IgD-negative memory B cell (primary cell): Measurements from ENCODE around the gene B3GALT4. TPM values are rescaled to one million over a fixed set of nuclear protein-coding genes. Genes with fewer than 3 reads are reported as not detected.
"Not testable (repeated sequence)": the region's sequence is repeated elsewhere in the genome, so short reads cannot be mapped to it uniquely, and the experiment has no call there.

ENCODE experiments used
- H3K27ac Mint-ChIP-seq, 3 donors: one replicate each; pipeline ENCODE4 v1.8.0; 2020 to 2022; ENCODE audit warnings: mild to moderate bottlenecking in 3 of 3, mixed read lengths in 3 of 3, moderate library complexity in 1 of 3
- H3K27me3 Mint-ChIP-seq: one replicate; pipeline ENCODE4 v1.8.0; 2021; ENCODE audit warnings: mixed read lengths
- H3K36me3 Mint-ChIP-seq: one replicate; pipeline ENCODE4 v1.8.0; 2020; ENCODE audit warnings: mild to moderate bottlenecking, mixed read lengths
- H3K4me1 Mint-ChIP-seq, 3 donors: one replicate each; pipeline ENCODE4 v1.8.0; 2020 to 2022; ENCODE audit warnings: mixed read lengths in 3 of 3, mild to moderate bottlenecking in 1 of 3
- H3K4me3 Mint-ChIP-seq, 4 donors: one replicate each; pipeline ENCODE4 v1.8.0; 2020 to 2022; ENCODE audit warnings: mild to moderate bottlenecking in 4 of 4, mixed read lengths in 4 of 4, moderate library complexity in 3 of 4
- H3K9me3 Mint-ChIP-seq, 3 donors: one replicate each; pipeline ENCODE4 v1.8.0; 2020 to 2021; ENCODE audit warnings: mixed read lengths in 3 of 3, mild to moderate bottlenecking in 1 of 3
- polyA plus RNA-seq: library from polyadenylated mRNA; unstranded; fragments of 300-500 nt; fragmentation: Illumina TruSeq; gene quantifications from one replicate; pipeline ENCODE4 v1.2.3, GENCODE V29; 2021

Gene B3GALT4
- polyA plus RNA-seq, 1 donor from 2014 or later: 35.4 TPM

GRCh38 chr6:33252759-33253158 lies 24.2 kb upstream of the B3GALT4 start:
- H3K27me3 Mint-ChIP-seq: no peaks in the 10 kb centered on the region
- H3K36me3 Mint-ChIP-seq: peaks cover 5% of the 10 kb centered on the region
- no peak overlapping the region for H3K4me3 Mint-ChIP-seq
- peaks cover 13 to 14% (median 13%) of the 10 kb centered on the region in 3 donors for H3K4me1 Mint-ChIP-seq
- no peak overlapping the region for H3K27ac Mint-ChIP-seq
- no peaks in the 10 kb centered on the region for H3K9me3 Mint-ChIP-seq

- Mint-ChIP-seq H3K27ac (no peak overlapping the region), H3K4me1 (peaks cover 6 to 12% (median 8%) of the 10 kb centered on the region in 3 donors), H3K9me3 (no peaks in the 10 kb centered on the region), H3K36me3 (peaks cover 5% of the 10 kb centered on the region), H3K4me3 (no peak overlapping the region), H3K27me3 (no peaks in the 10 kb centered on the region)
Observed at GRCh38 chr6:33254591-33254990, 22.3 kb upstream of the B3GALT4 start.

- Mint-ChIP-seq H3K27me3 (no peaks in the 10 kb centered on the region), H3K4me1 (peaks cover 0 to 4% (median 0%) of the 10 kb centered on the region in 3 donors), H3K27ac (no peak overlapping the region), H3K36me3 (peaks cover 8% of the 10 kb centered on the region), H3K9me3 (no peaks in the 10 kb centered on the region), H3K4me3 (no peak overlapping the region)
Observed at GRCh38 chr6:33259032-33259431, 17.9 kb upstream of the B3GALT4 start.

GRCh38 chr6:33262490-33262889 lies 14.4 kb upstream of the B3GALT4 start:
- H3K36me3 Mint-ChIP-seq: peaks cover 11% of the 10 kb centered on the region
- H3K4me1 Mint-ChIP-seq, H3K4me3 Mint-ChIP-seq, H3K27me3 Mint-ChIP-seq, H3K9me3 Mint-ChIP-seq: not testable (repeated sequence)
- H3K27ac Mint-ChIP-seq: peak overlapping the region in 1 of 3 donors; percentile 42

- H3K36me3 Mint-ChIP-seq: peaks cover 11% of the 10 kb centered on the region
- no peaks in the 10 kb centered on the region for H3K27me3 Mint-ChIP-seq
- H3K9me3 Mint-ChIP-seq: no peaks in the 10 kb centered on the region
- H3K4me1 Mint-ChIP-seq: peaks cover 0 to 4% (median 0%) of the 10 kb centered on the region in 3 donors
- H3K4me3 Mint-ChIP-seq: no peak overlapping the region
- no peak overlapping the region for H3K27ac Mint-ChIP-seq
Observed at GRCh38 chr6:33264015-33264414, 12.9 kb upstream of the B3GALT4 start.

GRCh38 chr6:33271117-33271467 lies 5.8 kb upstream of the B3GALT4 start:
- H3K4me1 Mint-ChIP-seq: peaks cover 28 to 45% (median 37%) of the 10 kb centered on the region in 3 donors
- H3K27ac Mint-ChIP-seq: peak overlapping the region; percentile 98 to 100 (median 99)
- H3K36me3 Mint-ChIP-seq: peaks cover 5% of the 10 kb centered on the region
- peak overlapping the region; percentile 98 to 100 (median 99) for H3K4me3 Mint-ChIP-seq
- no peaks in the 10 kb centered on the region for H3K9me3 Mint-ChIP-seq
- H3K27me3 Mint-ChIP-seq: no peaks in the 10 kb centered on the region

GRCh38 chr6:33271468-33272274 lies 5.3 kb upstream of the B3GALT4 start, which contains the start of the genes RPS18 and VPS52:
Gene RPS18 (plus strand): TSS chr6:33272075. CDS start chr6:33272120, 45 bp downstream.
Gene VPS52 (minus strand): TSS chr6:33271876. CDS start chr6:33271675, 201 bp downstream.
- Mint-ChIP-seq H3K4me3 (peak within 1 kb of the TSS; percentile 98 to 100 (median 99)), H3K36me3 (peaks cover 5% of the 10 kb centered on the region), H3K9me3 (no peaks in the 10 kb centered on the region), H3K27ac (peak within 1 kb of the TSS; percentile 98 to 100 (median 99)), H3K4me1 (peaks cover 33 to 50% (median 42%) of the 10 kb centered on the region in 3 donors), H3K27me3 (no peaks in the 10 kb centered on the region)

GRCh38 chr6:33272275-33273128 lies 4.4 kb upstream of the B3GALT4 start:
- no peaks in the 10 kb centered on the region for H3K27me3 Mint-ChIP-seq
- H3K4me3 Mint-ChIP-seq: peak overlapping the region; percentile 98 to 100 (median 99)
- H3K27ac Mint-ChIP-seq: peak overlapping the region; percentile 98 to 100 (median 99)
- no peaks in the 10 kb centered on the region for H3K9me3 Mint-ChIP-seq
- H3K4me1 Mint-ChIP-seq: peaks cover 34 to 51% (median 43%) of the 10 kb centered on the region in 3 donors
- H3K36me3 Mint-ChIP-seq: peaks cover 5% of the 10 kb centered on the region

- Mint-ChIP-seq H3K4me1 (peaks cover 40 to 55% (median 43%) of the 10 kb centered on the region in 3 donors), H3K4me3 (peak overlapping the region; percentile 98 to 100 (median 99)), H3K27me3 (no peaks in the 10 kb centered on the region), H3K27ac (peak overlapping the region; percentile 98 to 100 (median 99)), H3K36me3 (peaks cover 5% of the 10 kb centered on the region), H3K9me3 (no peaks in the 10 kb centered on the region)
Observed at GRCh38 chr6:33273129-33273923, 3.6 kb upstream of the B3GALT4 start.

GRCh38 chr6:33273924-33274902 lies 2.7 kb upstream of the B3GALT4 start:
- Mint-ChIP-seq H3K9me3 (no peaks in the 10 kb centered on the region), H3K27ac (peak overlapping the region; percentile 59 to 99 (median 92)), H3K36me3 (peaks cover 5% of the 10 kb centered on the region), H3K4me3 (peak overlapping the region; percentile 87 to 100 (median 99)), H3K4me1 (peaks cover 46 to 60% (median 47%) of the 10 kb centered on the region in 3 donors), H3K27me3 (no peaks in the 10 kb centered on the region)

GRCh38 chr6:33275795-33276580 lies 935 bp upstream of the B3GALT4 start:
- Mint-ChIP-seq H3K4me1 (peaks cover 42 to 55% (median 47%) of the 10 kb centered on the region in 3 donors), H3K27ac (peak overlapping the region; percentile 85 to 99 (median 92)), H3K4me3 (peak overlapping the region; percentile 89 to 99 (median 94))
- not testable (repeated sequence) for H3K9me3 Mint-ChIP-seq, H3K27me3 Mint-ChIP-seq, H3K36me3 Mint-ChIP-seq

- H3K36me3 Mint-ChIP-seq: no peaks in the 10 kb centered on the region
- peak overlapping the region; percentile 85 to 99 (median 92) for H3K27ac Mint-ChIP-seq
- peak overlapping the region; percentile 89 to 99 (median 94) for H3K4me3 Mint-ChIP-seq
- H3K9me3 Mint-ChIP-seq: no peaks in the 10 kb centered on the region
- H3K4me1 Mint-ChIP-seq: peaks cover 43 to 58% (median 45%) of the 10 kb centered on the region in 3 donors
- H3K27me3 Mint-ChIP-seq: no peaks in the 10 kb centered on the region
Observed at GRCh38 chr6:33276581-33276863, 401 bp upstream of the B3GALT4 start.
